HepG2 (cell line): ENCODE measurements around the gene SPAG5. TPM values are rescaled to one million over a fixed set of nuclear protein-coding genes. Genes with fewer than 3 reads are reported as not detected.
A peak's percentile ranks its signal among the peaks of the same experiment; 100 is the strongest.

ENCODE experiments used
- ARNT2 ChIP-seq: sonication (generic); formaldehyde crosslinking; IDR thresholded peaks from 2 replicates; pipeline ENCODE4 v1.8.0; 2022; ENCODE audit warnings: mild to moderate bottlenecking, low read depth, missing genetic modification reagents, moderate library complexity
- BHLHE40 ChIP-seq: IDR thresholded peaks from 2 replicates; pipeline ENCODE4 v1.6.1; 2011; ENCODE audit warnings: low read length, improper control_type of control experiment
- GATA4 ChIP-seq: sonication (generic); IDR thresholded peaks from 2 replicates; pipeline ENCODE4 v1.6.1; 2016; ENCODE audit warnings: antibody characterized with exemption, low read depth, borderline replicate concordance
- HNF4G ChIP-seq, 2 experiments: sonication (generic) in 1 of 2; formaldehyde crosslinking in 1 of 2; IDR thresholded peaks; 2 replicates each; pipeline versions ENCODE4 v1.4.0 to v1.6.1; 2011 to 2020; ENCODE audit warnings: borderline replicate concordance in 2 of 2, low read depth in 2 of 2, mild to moderate bottlenecking in 2 of 2, low read length in 1 of 2, missing genetic modification reagents in 1 of 2, moderate library complexity in 1 of 2
- HOXD1 ChIP-seq: sonication (generic); formaldehyde crosslinking; IDR thresholded peaks from 2 replicates; pipeline ENCODE4 v1.5.0; 2020; ENCODE audit warnings: missing genetic modification reagents
- KDM2A ChIP-seq: sonication (generic); formaldehyde crosslinking; IDR thresholded peaks from 2 replicates; pipeline ENCODE4 v1.4.0; 2020; ENCODE audit warnings: low read depth, missing genetic modification reagents, borderline replicate concordance
- MED1 ChIP-seq: sonication (generic); formaldehyde crosslinking; IDR thresholded peaks from 2 replicates; pipeline ENCODE4 v1.4.0; 2020; ENCODE audit warnings: missing genetic modification reagents
- MXI1 ChIP-seq: IDR thresholded peaks from 3 replicates; pipeline ENCODE4 v1.6.1; 2012; ENCODE audit warnings: low read depth, low read length, inconsistent platforms, borderline replicate concordance
- NCOA2 ChIP-seq: sonication (generic); formaldehyde crosslinking; IDR thresholded peaks from 2 replicates; pipeline ENCODE4 v1.8.0; 2022; ENCODE audit warnings: inconsistent platforms
- RARA ChIP-seq: IDR thresholded peaks from 2 replicates; pipeline ENCODE4 v1.6.1; 2016; ENCODE audit warnings: missing genetic modification reagents, missing compliant biosample characterization
- SMAD1 ChIP-seq: sonication (generic); formaldehyde crosslinking; IDR thresholded peaks from 2 replicates; pipeline ENCODE4 v1.4.0; 2020; ENCODE audit warnings: missing genetic modification reagents, low read depth, mild to moderate bottlenecking, borderline replicate concordance
- SMAD3 ChIP-seq: sonication (generic); formaldehyde crosslinking; IDR thresholded peaks from 2 replicates; pipeline ENCODE4 v1.4.0; 2020; ENCODE audit warnings: missing genetic modification reagents
- SRSF4 ChIP-seq: fragments of 200-400 bp; formaldehyde crosslinking; IDR thresholded peaks from one replicate; pipeline ENCODE4 v1.6.1; 2018; ENCODE audit warnings: mild to moderate bottlenecking, low read depth, low read length, moderate library complexity; ENCODE audit not compliant: poor library complexity, severe bottlenecking
- SRY ChIP-seq: sonication (generic); formaldehyde crosslinking; IDR thresholded peaks from 2 replicates; pipeline ENCODE4 v1.8.0; 2022; ENCODE audit warnings: mild to moderate bottlenecking, missing genetic modification reagents
- TAF1 ChIP-seq: sonication (generic); formaldehyde crosslinking; IDR thresholded peaks from 2 replicates; pipeline ENCODE4 v1.4.0; 2020; ENCODE audit warnings: missing genetic modification reagents
- THAP11 ChIP-seq: IDR thresholded peaks from 2 replicates; pipeline ENCODE4 v1.6.1; 2016; ENCODE audit warnings: missing biosample characterization, missing genetic modification reagents
- ZNF10 ChIP-seq: sonication (generic); formaldehyde crosslinking; IDR thresholded peaks from 2 replicates; pipeline ENCODE4 v1.4.0; 2020; ENCODE audit warnings: mild to moderate bottlenecking, low read depth, missing genetic modification reagents, borderline replicate concordance
- ZNF138 ChIP-seq: sonication (generic); formaldehyde crosslinking; IDR thresholded peaks from 2 replicates; pipeline ENCODE4 v1.5.0; 2020; ENCODE audit warnings: mild to moderate bottlenecking, low read depth, missing genetic modification reagents
- ZNF205 ChIP-seq: IDR thresholded peaks from 2 replicates; pipeline ENCODE4 v1.6.1; 2018; ENCODE audit warnings: missing biosample characterization, missing genetic modification reagents
- ZNF224 ChIP-seq: sonication (generic); formaldehyde crosslinking; IDR thresholded peaks from 2 replicates; pipeline ENCODE4 v1.5.0; 2020; ENCODE audit warnings: mild to moderate bottlenecking, missing genetic modification reagents
- polyA plus RNA-seq, 8 experiments: library from polyadenylated mRNA; depleted of rRNA in 3 of 8; stranded (reverse) in 7 of 8; unstranded in 1 of 8; fragments of >200 nt; fragmentation: Illumina TruSeq in 4 of 8; extraction: Trizol in 4 of 8; gene quantifications; 2 replicates each; pipeline versions ENCODE4 v1.2.1 to v1.2.3, GENCODE V29; 2011 to 2016; ENCODE audit warnings: low read depth in 4 of 8, missing spikeins in 1 of 8, mixed read lengths in 1 of 8; ENCODE audit not compliant: insufficient read depth in 1 of 8
- total RNA-seq, 5 experiments: library from RNA; depleted of rRNA; stranded (reverse); fragments of >200 nt; fragmentation: Illumina TruSeq; extraction: Trizol; gene quantifications; 2 replicates each; pipeline ENCODE4 v1.2.3, GENCODE V29; 2016; ENCODE audit warnings: low read depth in 1 of 5
- TF ChIP-seq, protein P1 (sequence below): sonication (generic); formaldehyde crosslinking; IDR thresholded peaks from 2 replicates; pipeline ENCODE4 v1.5.1; 2020; ENCODE audit warnings: mild to moderate bottlenecking, missing genetic modification reagents, borderline replicate concordance
- TF ChIP-seq, protein P2 (sequence below): sonication (generic); formaldehyde crosslinking; IDR thresholded peaks from 2 replicates; pipeline ENCODE4 v1.4.0; 2020; ENCODE audit warnings: missing genetic modification reagents
- TF ChIP-seq, protein P3 (sequence below): sonication (generic); formaldehyde crosslinking; IDR thresholded peaks from 2 replicates; pipeline ENCODE4 v1.4.0; 2020; ENCODE audit warnings: missing genetic modification reagents

The SPAG5 gene
- total and polyA plus RNA-seq, 2 of the 13 experiments (the other 11 are each of a cell fraction or from before 2014, with no cell fraction given) = 41.4 to 98.0 TPM

DNA sequence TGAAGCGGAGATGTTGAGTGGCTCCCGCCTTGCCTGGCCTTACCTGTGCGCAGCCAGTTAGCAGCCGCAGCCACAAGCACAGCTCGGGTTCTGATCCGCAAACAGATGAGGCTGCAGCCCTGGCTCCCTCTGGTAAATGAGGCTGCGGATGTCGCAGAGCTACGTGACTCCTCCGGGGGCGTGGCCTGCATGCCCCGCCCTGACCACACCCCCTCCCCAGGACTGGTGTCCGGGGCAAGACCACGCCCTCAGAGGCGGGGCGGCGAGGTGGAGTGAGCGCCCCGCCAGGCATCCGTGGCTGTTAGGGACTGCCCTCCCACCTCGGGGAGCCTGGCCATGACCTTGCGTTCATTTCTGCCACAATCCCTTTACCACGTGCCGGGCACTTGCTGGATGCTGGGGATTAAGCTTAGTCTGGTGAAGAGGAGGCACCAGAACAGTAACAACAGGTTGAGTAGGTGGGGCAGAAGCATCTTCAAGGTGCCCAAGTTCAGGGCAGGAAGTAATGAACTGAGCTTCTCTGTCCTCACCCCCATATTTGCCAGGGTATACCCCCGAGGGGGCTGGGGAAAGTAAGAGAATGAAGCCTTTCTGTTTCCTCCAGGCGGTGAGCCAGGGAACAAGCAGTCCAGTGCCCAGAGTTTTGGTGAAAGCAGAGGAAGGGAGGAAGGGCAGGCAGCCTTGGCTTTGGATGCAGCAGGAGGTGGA lies 21.9 kb downstream of the SPAG5 start, which contains the start of gene ALDOC (continued):
- TF ChIP-seq, protein P1, sequence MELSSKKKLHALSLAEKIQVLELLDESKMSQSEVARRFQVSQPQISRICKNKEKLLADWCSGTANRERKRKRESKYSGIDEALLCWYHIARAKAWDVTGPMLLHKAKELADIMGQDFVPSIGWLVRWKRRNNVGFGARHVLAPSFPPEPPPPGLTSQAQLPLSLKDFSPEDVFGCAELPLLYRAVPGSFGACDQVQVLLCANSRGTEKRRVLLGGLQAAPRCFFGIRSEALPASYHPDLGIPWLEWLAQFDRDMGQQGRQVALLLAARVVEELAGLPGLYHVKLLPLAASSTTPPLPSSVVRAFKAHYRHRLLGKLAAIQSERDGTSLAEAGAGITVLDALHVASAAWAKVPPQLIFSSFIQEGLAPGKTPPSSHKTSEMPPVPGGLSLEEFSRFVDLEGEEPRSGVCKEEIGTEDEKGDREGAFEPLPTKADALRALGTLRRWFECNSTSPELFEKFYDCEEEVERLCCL = 0 out of 2 replicates have a peak, but pooled peaks have one; percentile 54
- TF ChIP-seq KDM2A = peak; percentile 77; the same call in 1 of the 2 replicates
- TF ChIP-seq NCOA2 (CRISPR knock-in tag) = peak; percentile 75
- TF ChIP-seq THAP11 (CRISPR knock-in tag) = peak; percentile 39; the same call in 1 of the 2 replicates
- TF ChIP-seq HNF4G (IDR thresholded peaks at IDR 0.05; ENCODE audit: borderline replicate concordance, low read depth, low read length) = no peak
- TF ChIP-seq HNF4G (CRISPR knock-in tag; IDR thresholded peaks at IDR 0.05; ENCODE audit: borderline replicate concordance, low read depth) = peak; percentile 29; the same call in 1 of the 2 replicates
- peak; percentile 95 for TF ChIP-seq ZNF205 (CRISPR knock-in tag)
- 0 out of 2 replicates have a peak, but pooled peaks have one; percentile 19 for TF ChIP-seq SMAD1
- TF ChIP-seq ZNF224 (CRISPR knock-in tag) = no peak
- TF ChIP-seq SRSF4 = no peak
- TF ChIP-seq, protein P2, sequence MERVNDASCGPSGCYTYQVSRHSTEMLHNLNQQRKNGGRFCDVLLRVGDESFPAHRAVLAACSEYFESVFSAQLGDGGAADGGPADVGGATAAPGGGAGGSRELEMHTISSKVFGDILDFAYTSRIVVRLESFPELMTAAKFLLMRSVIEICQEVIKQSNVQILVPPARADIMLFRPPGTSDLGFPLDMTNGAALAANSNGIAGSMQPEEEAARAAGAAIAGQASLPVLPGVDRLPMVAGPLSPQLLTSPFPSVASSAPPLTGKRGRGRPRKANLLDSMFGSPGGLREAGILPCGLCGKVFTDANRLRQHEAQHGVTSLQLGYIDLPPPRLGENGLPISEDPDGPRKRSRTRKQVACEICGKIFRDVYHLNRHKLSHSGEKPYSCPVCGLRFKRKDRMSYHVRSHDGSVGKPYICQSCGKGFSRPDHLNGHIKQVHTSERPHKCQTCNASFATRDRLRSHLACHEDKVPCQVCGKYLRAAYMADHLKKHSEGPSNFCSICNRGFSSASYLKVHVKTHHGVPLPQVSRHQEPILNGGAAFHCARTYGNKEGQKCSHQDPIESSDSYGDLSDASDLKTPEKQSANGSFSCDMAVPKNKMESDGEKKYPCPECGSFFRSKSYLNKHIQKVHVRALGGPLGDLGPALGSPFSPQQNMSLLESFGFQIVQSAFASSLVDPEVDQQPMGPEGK (CRISPR knock-in tag) = peak; percentile 58
- peak; percentile 86 for TF ChIP-seq MED1 (CRISPR knock-in tag)
- 0 out of 2 replicates have a peak, but pooled peaks have one; percentile 50 for TF ChIP-seq ZNF138 (CRISPR knock-in tag)
- peak; percentile 65 for TF ChIP-seq TAF1
- no peak for TF ChIP-seq ZNF10
- TF ChIP-seq GATA4 = peak; percentile 58; the same call in 1 of the 2 replicates
- TF ChIP-seq MXI1 = peak; percentile 92; the same call in 2 of the 3 replicates
- peak; percentile 66; the same call in 1 of the 2 replicates for TF ChIP-seq HOXD1 (CRISPR knock-in tag)
- no peak for TF ChIP-seq SRY
- TF ChIP-seq RARA (CRISPR knock-in tag) = peak; percentile 92
- peak; percentile 70 for TF ChIP-seq BHLHE40
- TF ChIP-seq, protein P3, sequence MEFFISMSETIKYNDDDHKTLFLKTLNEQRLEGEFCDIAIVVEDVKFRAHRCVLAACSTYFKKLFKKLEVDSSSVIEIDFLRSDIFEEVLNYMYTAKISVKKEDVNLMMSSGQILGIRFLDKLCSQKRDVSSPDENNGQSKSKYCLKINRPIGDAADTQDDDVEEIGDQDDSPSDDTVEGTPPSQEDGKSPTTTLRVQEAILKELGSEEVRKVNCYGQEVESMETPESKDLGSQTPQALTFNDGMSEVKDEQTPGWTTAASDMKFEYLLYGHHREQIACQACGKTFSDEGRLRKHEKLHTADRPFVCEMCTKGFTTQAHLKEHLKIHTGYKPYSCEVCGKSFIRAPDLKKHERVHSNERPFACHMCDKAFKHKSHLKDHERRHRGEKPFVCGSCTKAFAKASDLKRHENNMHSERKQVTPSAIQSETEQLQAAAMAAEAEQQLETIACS (CRISPR knock-in tag) = no peak
- 0 out of 2 replicates have a peak, but pooled peaks have one; percentile 28 for TF ChIP-seq SMAD3 (CRISPR knock-in tag)
- TF ChIP-seq ARNT2 (CRISPR knock-in tag) = peak; percentile 54; the same call in 1 of the 2 replicates
